Measurements from ENCODE around the gene RIMS1.

DNA sequence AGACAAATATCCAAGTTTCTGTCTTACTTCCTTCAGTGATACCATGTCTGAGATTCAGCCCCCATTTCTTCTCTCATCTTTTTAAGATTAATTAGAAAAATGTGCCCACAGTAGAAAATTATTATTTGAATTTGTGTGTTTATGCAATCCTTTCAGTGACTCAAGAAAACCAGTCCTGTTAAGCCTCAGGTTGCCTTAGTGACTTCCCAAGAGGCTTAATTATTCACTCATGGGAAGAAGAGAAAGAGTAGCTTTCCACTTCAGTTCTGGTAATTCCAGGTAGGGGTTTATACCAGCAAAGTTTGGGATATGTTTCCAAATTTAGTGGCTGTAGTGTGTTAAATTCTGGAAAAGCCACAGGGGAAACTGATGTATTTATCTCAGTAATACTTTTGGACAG lies 149.1 kb downstream of the RIMS1 start:
- TF ChIP-seq, protein P1, sequence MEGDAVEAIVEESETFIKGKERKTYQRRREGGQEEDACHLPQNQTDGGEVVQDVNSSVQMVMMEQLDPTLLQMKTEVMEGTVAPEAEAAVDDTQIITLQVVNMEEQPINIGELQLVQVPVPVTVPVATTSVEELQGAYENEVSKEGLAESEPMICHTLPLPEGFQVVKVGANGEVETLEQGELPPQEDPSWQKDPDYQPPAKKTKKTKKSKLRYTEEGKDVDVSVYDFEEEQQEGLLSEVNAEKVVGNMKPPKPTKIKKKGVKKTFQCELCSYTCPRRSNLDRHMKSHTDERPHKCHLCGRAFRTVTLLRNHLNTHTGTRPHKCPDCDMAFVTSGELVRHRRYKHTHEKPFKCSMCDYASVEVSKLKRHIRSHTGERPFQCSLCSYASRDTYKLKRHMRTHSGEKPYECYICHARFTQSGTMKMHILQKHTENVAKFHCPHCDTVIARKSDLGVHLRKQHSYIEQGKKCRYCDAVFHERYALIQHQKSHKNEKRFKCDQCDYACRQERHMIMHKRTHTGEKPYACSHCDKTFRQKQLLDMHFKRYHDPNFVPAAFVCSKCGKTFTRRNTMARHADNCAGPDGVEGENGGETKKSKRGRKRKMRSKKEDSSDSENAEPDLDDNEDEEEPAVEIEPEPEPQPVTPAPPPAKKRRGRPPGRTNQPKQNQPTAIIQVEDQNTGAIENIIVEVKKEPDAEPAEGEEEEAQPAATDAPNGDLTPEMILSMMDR (IDR thresholded peaks at IDR 0.05; ENCODE audit: low read length), result no peak
- TF ChIP-seq EZH2 (optimal IDR thresholded peaks at IDR 0.05; ENCODE audit: low read depth, low read length), result no peak
